GM18502 (cell line): Measurements from ENCODE around the gene BMERB1.

ENCODE experiments used
- ATAC-seq: cut with Tn5 transposase; IDR thresholded peaks from one replicate; pipeline ENCODE4 v1.9.1; 2021; ENCODE audit warnings: mild to moderate bottlenecking; ENCODE audit not compliant: unreplicated experiment, poor library complexity

BMERB1 gene

GRCh38 chr16:15517743-15518377, 83.5 kb downstream of the BMERB1 start:
- ATAC-seq = no peak

- ATAC-seq = no peak
Observed at GRCh38 chr16:15518381-15519351, 84.3 kb downstream of the BMERB1 start.

GRCh38 chr16:15519790-15520189, 85.4 kb downstream of the BMERB1 start:
- ATAC-seq = no peak

GRCh38 chr16:15521390-15521757, 87.0 kb downstream of the BMERB1 start:
- ATAC-seq = no peak

GRCh38 chr16:15521758-15522509, 87.5 kb downstream of the BMERB1 start:
- no peak for ATAC-seq

- ATAC-seq = no peak
Observed at GRCh38 chr16:15523092-15523541, 88.7 kb downstream of the BMERB1 start.

GRCh38 chr16:15523939-15524338, 89.6 kb downstream of the BMERB1 start:
- no peak for ATAC-seq

- ATAC-seq = no peak
Observed at GRCh38 chr16:15524966-15525365, 90.6 kb downstream of the BMERB1 start.

- no peak for ATAC-seq
Observed at GRCh38 chr16:15526097-15526496, 91.7 kb downstream of the BMERB1 start.

- no peak for ATAC-seq
Observed at GRCh38 chr16:15526731-15527130, 92.3 kb downstream of the BMERB1 start.

- no peak for ATAC-seq
Observed at GRCh38 chr16:15529673-15530072, 95.3 kb downstream of the BMERB1 start.

- ATAC-seq = no peak
Observed at GRCh38 chr16:15530085-15530484, 95.7 kb downstream of the BMERB1 start.

- no peak for ATAC-seq
Observed at GRCh38 chr16:15532825-15533224, 98.4 kb downstream of the BMERB1 start.

GRCh38 chr16:15533386-15533785, 99.0 kb downstream of the BMERB1 start:
- no peak for ATAC-seq

- no peak for ATAC-seq
Observed at GRCh38 chr16:15535772-15536171, 101.4 kb downstream of the BMERB1 start.

- no peak for ATAC-seq
Observed at GRCh38 chr16:15536843-15537242, 102.5 kb downstream of the BMERB1 start.

GRCh38 chr16:15538507-15538906, 104.1 kb downstream of the BMERB1 start:
- no peak for ATAC-seq

- ATAC-seq = no peak
Observed at GRCh38 chr16:15539197-15539596, 104.8 kb downstream of the BMERB1 start.

- no peak for ATAC-seq
Observed at GRCh38 chr16:15542261-15542660, 107.9 kb downstream of the BMERB1 start.

GRCh38 chr16:15542734-15543347, 108.5 kb downstream of the BMERB1 start:
- no peak for ATAC-seq
